Measurements from ENCODE around the gene SLC46A3. TPM values are rescaled to one million over a fixed set of nuclear protein-coding genes. Genes with fewer than 3 reads are reported as not detected.

The SLC46A3 gene
- total and polyA plus RNA-seq, 2 donors (not counting 1 experiment from before 2014, with no cell fraction given): 2.6 to 6.4 TPM

DNA sequence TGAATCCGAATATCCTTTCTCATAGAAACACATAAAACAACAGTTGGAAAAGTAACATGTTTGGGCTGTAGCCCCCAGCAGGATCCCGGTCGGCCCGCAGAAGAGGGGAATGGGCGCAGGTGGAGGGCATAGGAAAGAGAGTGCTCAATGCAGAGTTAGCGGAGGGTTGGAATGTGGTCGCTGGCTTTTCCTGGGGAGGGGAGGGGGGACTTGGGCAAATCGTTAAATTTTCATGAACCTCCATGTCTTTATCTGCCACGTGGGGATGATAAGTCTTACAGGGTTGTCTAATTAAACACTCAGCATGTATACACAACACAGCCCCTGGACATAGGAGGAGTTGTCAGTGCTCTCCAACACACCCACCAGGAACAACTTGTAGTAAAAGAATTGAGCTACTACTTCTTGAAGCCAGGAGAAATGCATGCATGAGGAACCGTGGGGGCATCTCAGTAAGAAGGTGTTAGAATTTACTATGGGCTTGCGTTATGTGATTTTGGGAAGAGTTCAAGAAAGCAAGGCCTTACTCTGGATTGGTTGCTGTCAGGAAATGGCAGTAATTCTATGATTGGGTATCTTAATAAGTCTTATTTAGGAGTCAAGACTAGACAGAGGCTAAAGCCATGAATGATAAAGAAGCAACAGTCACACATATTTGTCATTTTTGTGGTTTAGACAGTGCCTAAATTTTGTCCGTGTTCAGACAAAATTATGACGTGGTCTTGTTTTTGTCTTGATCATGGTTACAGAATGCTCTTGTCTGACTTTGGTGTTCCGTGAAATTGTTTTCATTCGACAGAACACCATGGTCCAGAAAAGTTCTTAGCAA is 671 bp upstream of the SLC46A3 start:
- H3K4me2 ChIP-seq (ENCODE audit: extremely low read depth, insufficient read depth, low read length): peak overlapping the region; percentile 92

DNA sequence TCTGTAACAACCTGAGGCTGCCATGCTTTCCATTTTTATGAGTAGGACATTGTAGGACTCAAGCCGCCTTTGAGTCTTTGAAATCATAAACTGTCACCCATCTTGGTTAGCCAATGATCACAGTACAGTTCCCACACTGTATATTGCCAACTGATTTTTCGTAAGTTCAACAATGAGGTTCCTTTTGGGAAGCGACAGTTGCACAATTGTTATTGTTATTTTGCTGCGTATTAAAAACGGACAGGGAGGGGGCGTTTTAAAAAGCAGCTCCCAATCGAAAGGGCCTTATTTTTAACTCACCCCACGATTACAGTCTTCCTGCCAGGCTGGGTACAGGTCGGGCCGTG is 601 bp downstream of the SLC46A3 start:
- no peaks in the 10 kb centered on the region for H3K79me2 ChIP-seq (ENCODE audit: control insufficient read depth, insufficient read depth, low read length)
- no peaks in the 10 kb centered on the region for H3K27me3 ChIP-seq (ENCODE audit: control insufficient read depth, insufficient read depth, low read length)
- H3K27ac ChIP-seq (ENCODE audit: insufficient read depth, low read length): peak overlapping the region; percentile 42
- TF ChIP-seq EZH2 (IDR thresholded peaks at IDR 0.05; ENCODE audit: low read length, missing control alignments) (no peak), CTCF (conservative IDR thresholded peaks at IDR 0.05 in 1 of 2, IDR thresholded peaks at IDR 0.05 in 1 of 2; ENCODE audit: low read depth in 1 of 2, low read length in 2 of 2) (no peak)
- H4K20me1 ChIP-seq (ENCODE audit: control insufficient read depth, extremely low read depth, insufficient read depth, low read length): no peaks in the 10 kb centered on the region
- peak overlapping the region; percentile 45 to 82 (median 67) for H3K4me3 ChIP-seq (replicated peaks in 1 of 4; ENCODE audit: control extremely low read depth in 1 of 4, insufficient read depth in 1 of 4, low read depth in 3 of 4, low read length in 4 of 4)
- peak overlapping the region; percentile 93 for H2AFZ ChIP-seq (ENCODE audit: low read length)
- no peaks in the 10 kb centered on the region for H3K9me3 ChIP-seq (ENCODE audit: control insufficient read depth, insufficient read depth, low read depth, low read length)
- no peaks in the 10 kb centered on the region for H3K4me1 ChIP-seq (ENCODE audit: control insufficient read depth, extremely low read depth, insufficient read depth, low read length)
- no peaks in the 10 kb centered on the region for H3K36me3 ChIP-seq (ENCODE audit: control insufficient read depth, insufficient read depth, low read length)
- H3K4me2 ChIP-seq (ENCODE audit: extremely low read depth, insufficient read depth, low read length): peak overlapping the region; percentile 97
- peak overlapping the region; percentile 74 for H3K9ac ChIP-seq (ENCODE audit: insufficient read depth, low read length)
- peak; percentile 3 to 24 for DNase-seq (ENCODE audit: low read depth in 2 of 2)

More for the DNA sequence above, 671 bp upstream of the SLC46A3 start:
- peak overlapping the region; percentile 45 for H3K27ac ChIP-seq (ENCODE audit: insufficient read depth, low read length)
- TF ChIP-seq CTCF (conservative IDR thresholded peaks at IDR 0.05 in 1 of 2, IDR thresholded peaks at IDR 0.05 in 1 of 2; ENCODE audit: low read depth in 1 of 2, low read length in 2 of 2) (no peak), EZH2 (IDR thresholded peaks at IDR 0.05; ENCODE audit: low read length, missing control alignments) (no peak)
- H4K20me1 ChIP-seq (ENCODE audit: control insufficient read depth, extremely low read depth, insufficient read depth, low read length): no peaks in the 10 kb centered on the region
- H3K36me3 ChIP-seq (ENCODE audit: control insufficient read depth, insufficient read depth, low read length): no peaks in the 10 kb centered on the region
- H3K27me3 ChIP-seq (ENCODE audit: control insufficient read depth, insufficient read depth, low read length): no peaks in the 10 kb centered on the region
- no peaks in the 10 kb centered on the region for H3K9me3 ChIP-seq (ENCODE audit: control insufficient read depth, insufficient read depth, low read depth, low read length)
- peak overlapping the region; percentile 45 for H3K9ac ChIP-seq (ENCODE audit: insufficient read depth, low read length)
- no peaks in the 10 kb centered on the region for H3K79me2 ChIP-seq (ENCODE audit: control insufficient read depth, insufficient read depth, low read length)
- H3K4me3 ChIP-seq (replicated peaks in 1 of 4; ENCODE audit: control extremely low read depth in 1 of 4, insufficient read depth in 1 of 4, low read depth in 3 of 4, low read length in 4 of 4): peak overlapping the region; percentile 55 to 82 (median 58)
- H2AFZ ChIP-seq (ENCODE audit: low read length): peak overlapping the region; percentile 87
- DNase-seq (ENCODE audit: low read depth in 2 of 2): peak; percentile 4 to 70
- H3K4me1 ChIP-seq (ENCODE audit: control insufficient read depth, extremely low read depth, insufficient read depth, low read length): no peaks in the 10 kb centered on the region

GRCh38 chr13:28717170-28717569 is 1.6 kb downstream of the SLC46A3 start:
- Histone ChIP-seq H3K9me3 (ENCODE audit: control insufficient read depth, insufficient read depth, low read depth, low read length) (no peaks in the 10 kb centered on the region), H3K9ac (ENCODE audit: insufficient read depth, low read length) (no peak overlapping the region), H3K4me3 (replicated peaks in 1 of 4; ENCODE audit: control extremely low read depth in 1 of 4, insufficient read depth in 1 of 4, low read depth in 3 of 4, low read length in 4 of 4) (no peak overlapping the region), H2AFZ (ENCODE audit: low read length) (no peak overlapping the region), H4K20me1 (ENCODE audit: control insufficient read depth, extremely low read depth, insufficient read depth, low read length) (no peaks in the 10 kb centered on the region), H3K79me2 (ENCODE audit: control insufficient read depth, insufficient read depth, low read length) (no peaks in the 10 kb centered on the region), H3K27ac (ENCODE audit: insufficient read depth, low read length) (no peak overlapping the region), H3K4me2 (ENCODE audit: extremely low read depth, insufficient read depth, low read length) (no peak overlapping the region), H3K4me1 (ENCODE audit: control insufficient read depth, extremely low read depth, insufficient read depth, low read length) (no peaks in the 10 kb centered on the region), H3K27me3 (ENCODE audit: control insufficient read depth, insufficient read depth, low read length) (no peaks in the 10 kb centered on the region), H3K36me3 (ENCODE audit: control insufficient read depth, insufficient read depth, low read length) (no peaks in the 10 kb centered on the region)
- no peak for TF ChIP-seq EZH2 (IDR thresholded peaks at IDR 0.05; ENCODE audit: low read length, missing control alignments)
- TF ChIP-seq CTCF (conservative IDR thresholded peaks at IDR 0.05 in 1 of 2, IDR thresholded peaks at IDR 0.05 in 1 of 2; ENCODE audit: low read depth in 1 of 2, low read length in 2 of 2): no peak
- DNase-seq (ENCODE audit: low read depth in 2 of 2): no peak

Data from fibroblast of lung (primary cell).